GM19372 (cell line): Measurements from ENCODE around the gene MRFAP1L1.

Source experiments
- ATAC-seq: cut with Tn5 transposase; IDR thresholded peaks from one replicate; pipeline ENCODE4 v1.9.1; 2021; ENCODE audit warnings: mild to moderate bottlenecking, low read depth, moderate library complexity; ENCODE audit not compliant: unreplicated experiment

MRFAP1L1 gene

GRCh38 chr4:6718932-6719610, 9.4 kb upstream of the MRFAP1L1 start:
- no peak for ATAC-seq

- ATAC-seq: no peak
These were observed 7.4 kb upstream of the MRFAP1L1 start for GRCh38 chr4:6716958-6717655.

GRCh38 chr4:6716018-6716911, 6.6 kb upstream of the MRFAP1L1 start, which contains the start of gene BLOC1S4:
Gene BLOC1S4, plus strand, starts transcription at chr4:6716174. Its CDS starts 36 bp downstream, at chr4:6716210.
- ATAC-seq: peak; percentile 87

DNA sequence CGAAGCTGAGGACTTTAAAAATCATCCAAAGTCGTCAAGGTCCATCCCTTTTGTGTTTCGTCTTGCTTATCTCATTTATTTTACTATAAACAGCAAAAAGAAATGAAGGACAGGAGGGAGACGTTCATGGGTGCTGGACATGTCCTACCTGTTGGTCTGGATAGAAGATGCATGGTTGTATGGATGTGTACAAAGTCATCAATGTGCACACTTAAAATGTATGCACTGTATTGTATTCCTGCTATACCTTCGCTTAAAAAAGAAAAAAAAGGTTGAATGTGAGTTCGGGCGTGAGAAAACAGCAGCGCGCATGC, 6.0 kb upstream of the MRFAP1L1 start:
- peak; percentile 29 for ATAC-seq

DNA sequence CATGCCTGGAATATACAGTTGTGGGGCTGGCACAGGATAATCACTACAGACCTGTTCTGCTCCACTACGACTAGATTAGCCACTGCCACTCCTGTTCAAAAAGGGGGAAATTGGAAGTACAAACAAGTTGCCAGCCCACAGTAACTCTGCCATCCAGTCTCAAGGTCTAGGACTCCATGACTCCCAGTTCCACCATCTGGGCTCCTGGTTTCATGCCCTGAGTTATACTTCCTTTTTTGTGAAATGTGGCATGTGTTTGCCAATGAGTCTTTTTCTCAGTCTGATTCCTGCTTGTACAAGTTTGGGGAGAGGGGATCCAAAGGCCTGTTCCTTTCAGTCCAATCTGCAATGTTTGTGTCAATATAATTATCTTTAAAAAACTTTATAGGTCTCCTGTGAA, 5.3 kb upstream of the MRFAP1L1 start:
- ATAC-seq: no peak

GRCh38 chr4:6710996-6711395, 1.3 kb upstream of the MRFAP1L1 start:
- no peak for ATAC-seq

- ATAC-seq: no peak
These were observed 617 bp upstream of the MRFAP1L1 start for GRCh38 chr4:6710282-6710681.

DNA sequence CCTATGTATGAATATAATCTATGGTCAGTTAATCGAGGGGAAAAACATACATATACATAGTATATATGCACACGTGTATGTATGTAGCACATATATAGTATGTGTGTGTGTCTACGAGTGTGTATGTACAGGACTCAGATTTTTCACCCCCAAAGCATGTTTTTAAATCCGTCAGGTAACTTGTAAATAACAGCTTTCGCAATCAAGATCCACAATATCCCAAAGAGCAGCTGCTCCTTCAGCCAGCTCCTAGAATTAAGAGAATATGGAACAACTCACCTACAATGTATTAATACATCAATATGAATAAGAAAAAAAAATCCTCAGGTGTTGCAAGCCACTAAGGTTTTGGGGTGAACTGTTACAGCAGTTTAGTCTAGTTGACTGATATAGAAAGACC, 3.5 kb downstream of the MRFAP1L1 start:
- no peak for ATAC-seq

DNA sequence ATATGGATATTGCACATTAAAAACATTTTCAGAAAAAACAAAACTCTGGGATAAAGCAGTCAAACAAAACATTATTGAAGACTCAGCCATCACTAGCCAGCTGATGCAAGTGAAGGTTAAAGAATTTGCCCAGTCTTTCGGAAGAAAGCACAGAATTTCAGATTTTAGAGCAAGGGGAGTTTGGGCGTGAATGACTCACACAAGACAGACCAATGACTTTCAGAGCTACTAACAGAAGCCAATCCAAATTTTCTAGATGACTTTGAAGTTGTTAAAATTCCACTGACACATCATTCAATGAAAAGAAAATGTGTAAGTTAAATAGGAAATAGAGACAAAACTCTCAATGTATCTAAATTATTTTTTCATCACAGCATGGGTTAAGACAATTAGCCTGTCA, 4.0 kb downstream of the MRFAP1L1 start:
- ATAC-seq: no peak

DNA sequence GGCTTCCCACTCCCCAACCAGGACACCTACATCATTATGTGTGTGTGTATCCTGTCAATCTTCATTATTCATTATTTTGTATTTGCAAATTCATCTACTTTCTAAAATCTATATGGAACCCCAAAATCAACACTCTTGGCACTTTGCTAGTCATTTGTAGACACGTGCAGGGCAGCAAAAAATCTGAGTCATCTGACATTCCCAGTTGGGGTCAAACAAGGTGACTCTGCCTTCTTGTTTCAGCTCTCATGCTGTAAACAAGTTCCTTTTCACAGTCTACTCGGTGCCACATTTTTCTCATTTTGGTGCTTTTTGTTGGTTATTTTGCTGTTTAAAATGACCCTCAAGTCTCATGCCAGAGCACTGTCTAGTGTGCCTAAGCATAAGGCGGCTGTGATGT, 5.9 kb downstream of the MRFAP1L1 start:
- no peak for ATAC-seq

DNA sequence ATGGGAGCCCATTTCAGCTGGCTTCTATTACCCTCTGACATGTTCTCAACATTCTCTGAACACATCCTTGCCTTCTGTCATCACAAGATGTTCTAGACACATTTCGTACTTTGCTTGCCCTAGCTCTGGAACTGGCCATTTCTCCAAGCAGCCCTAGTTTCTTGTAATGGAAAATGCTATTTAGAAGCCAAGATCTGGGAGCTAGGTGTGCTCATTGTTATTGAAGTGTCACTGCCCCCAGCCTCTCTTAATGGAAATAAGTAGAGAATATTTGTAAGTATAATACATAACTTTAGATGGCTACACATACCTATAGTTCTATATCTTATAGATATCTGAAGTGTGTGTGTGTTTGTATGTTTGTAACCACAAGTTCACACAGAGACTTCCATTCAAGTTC, 6.9 kb downstream of the MRFAP1L1 start:
- no peak for ATAC-seq

DNA sequence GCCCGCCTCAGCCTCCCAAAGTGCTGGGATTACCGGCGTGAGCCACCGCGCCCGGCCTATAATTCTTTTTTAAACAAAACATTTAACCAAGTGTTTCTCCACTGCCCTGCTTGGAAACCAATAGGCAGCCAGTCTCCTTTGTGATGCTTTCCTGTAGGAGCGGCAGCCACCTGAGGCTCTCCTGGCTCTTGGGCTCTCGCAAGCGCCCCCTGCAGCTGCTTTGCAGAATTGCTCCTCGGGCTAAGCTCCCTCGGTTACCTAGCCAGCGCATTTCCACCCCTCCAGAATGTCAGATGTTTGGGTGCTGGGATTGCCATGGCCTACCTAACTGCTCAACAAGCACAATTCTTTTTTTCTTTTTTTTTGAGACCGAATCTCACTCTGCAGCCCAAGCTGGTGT, 8.3 kb downstream of the MRFAP1L1 start:
- ATAC-seq: no peak

- ATAC-seq: no peak
These were observed 9.8 kb downstream of the MRFAP1L1 start for GRCh38 chr4:6699903-6700302.

DNA sequence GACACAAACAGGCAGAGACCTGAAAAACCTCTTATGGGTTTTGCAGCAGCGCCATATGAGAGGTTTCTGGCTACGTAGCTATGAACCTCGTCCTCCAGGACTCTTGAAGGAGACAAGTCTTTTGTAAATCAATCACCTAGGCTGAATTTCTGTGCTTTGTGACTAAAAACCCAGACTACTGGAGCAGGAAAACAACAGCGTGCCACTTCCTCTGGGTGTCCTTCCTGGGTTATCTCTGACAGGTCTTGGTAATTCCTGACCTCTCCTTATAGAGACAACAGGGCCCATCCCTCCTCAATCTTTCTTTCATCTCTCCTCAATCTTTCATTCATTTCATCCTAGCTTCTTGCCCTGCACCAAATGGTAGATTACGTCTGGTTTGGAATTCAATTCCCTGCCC, 10.3 kb downstream of the MRFAP1L1 start:
- ATAC-seq: no peak

GRCh38 chr4:6697131-6697530, 12.5 kb downstream of the MRFAP1L1 start:
- no peak for ATAC-seq

- ATAC-seq: no peak
These were observed 13.1 kb downstream of the MRFAP1L1 start for GRCh38 chr4:6696611-6697010.

DNA sequence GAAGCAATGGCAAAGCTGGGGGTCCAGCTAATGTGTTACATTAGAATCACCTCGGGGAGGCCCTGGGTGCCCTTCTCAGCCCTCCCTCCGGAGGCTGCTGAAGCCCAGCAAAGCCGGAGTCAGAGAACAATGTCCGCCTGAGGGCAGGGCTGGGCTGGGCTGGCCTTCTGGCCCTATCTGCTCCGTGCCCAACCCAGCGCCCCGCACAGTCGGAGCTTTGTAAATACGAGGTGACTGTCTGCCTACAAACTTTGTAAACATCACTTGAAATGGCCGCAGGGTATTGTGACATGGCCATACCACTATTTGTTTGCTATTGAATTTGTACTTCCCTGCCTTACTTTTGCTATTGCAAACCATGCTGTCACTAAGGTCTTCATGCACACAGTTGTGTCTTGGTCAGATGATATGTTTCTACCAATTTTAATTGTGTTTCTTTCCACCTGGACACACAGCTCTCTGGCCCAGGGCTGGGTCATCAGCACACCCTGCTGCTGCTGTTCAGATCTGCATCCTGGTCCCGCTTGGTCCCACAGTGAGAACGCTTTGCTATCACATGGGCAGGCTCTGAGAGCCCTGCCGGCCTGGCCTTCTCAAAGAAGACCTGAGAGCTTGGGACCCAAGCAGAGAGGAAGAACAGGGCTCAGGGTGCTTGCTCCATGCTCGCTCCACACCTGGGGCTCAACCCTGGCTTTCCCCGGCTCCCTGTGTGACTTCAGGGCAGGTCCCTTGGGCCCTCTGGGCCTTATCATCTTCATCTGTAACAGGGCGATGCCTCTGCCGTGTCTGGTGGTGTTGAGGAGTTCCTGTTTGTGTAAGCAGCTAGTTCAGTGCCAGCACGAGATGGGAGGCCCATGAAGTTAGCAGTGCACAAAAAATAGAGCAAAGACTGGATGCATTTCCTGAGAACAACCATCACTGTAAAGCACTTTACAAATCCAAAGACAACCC, 13.7 kb downstream of the MRFAP1L1 start:
- no peak for ATAC-seq

DNA sequence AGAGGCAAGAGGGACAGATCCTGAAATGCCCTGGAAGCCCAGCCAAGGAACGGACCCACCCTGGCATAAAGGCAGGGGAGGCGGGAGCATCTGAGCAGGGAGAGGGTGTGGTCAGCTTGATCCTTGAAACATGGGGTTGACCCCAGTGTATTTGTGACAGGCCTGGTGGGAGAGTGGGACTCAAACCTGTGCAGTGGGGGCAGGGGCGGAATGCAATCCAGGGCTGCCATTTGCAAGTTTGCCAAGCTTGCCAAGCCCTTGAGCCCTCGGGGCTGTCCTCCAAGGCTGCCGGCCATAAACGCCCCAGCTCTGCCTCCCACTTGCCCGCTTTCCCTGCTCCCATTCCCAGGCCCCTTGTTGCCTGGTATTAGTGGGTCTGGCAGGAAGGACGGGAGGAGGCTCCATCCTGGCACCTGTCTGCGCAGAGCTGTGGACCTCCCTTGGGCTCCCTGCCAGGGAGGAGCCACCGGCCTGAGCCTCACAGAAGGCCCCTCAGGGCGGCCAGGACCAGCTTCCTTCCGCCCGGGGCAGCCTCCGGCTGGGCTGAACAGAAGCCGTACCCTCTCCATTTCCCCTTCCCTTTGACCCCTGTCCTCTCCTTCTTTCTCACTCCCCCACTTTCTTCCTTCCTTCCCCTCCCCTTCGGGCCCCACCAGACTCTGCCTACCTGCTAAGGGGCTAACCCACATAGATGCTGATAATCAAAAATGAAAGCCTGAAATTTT, 15.3 kb downstream of the MRFAP1L1 start:
- no peak for ATAC-seq
